CD14-positive monocyte (primary cell): ENCODE data around the gene MAML3. TPM values are rescaled to one million over a fixed set of nuclear protein-coding genes. Genes with fewer than 3 reads are reported as not detected.
A peak's percentile ranks its signal among the peaks of the same experiment; 100 is the strongest.

ENCODE experiments used
- DNase-seq, 3 donors: peaks; one replicate each; pipeline ENCODE4 v3.0.0-alpha.2; 2011 to 2022
- H2AFZ ChIP-seq: 2 replicates; pipeline ENCODE4 v1.6.0; 2012; ENCODE audit warnings: mild to moderate bottlenecking, low read depth, low read length, inconsistent platforms; ENCODE audit not compliant: insufficient read depth, poor library complexity, severe bottlenecking
- H3K27ac ChIP-seq, 2 donors: 1 replicate in 1 of 2; 2 replicates in 1 of 2; pipeline ENCODE4 v1.5.1; 2012 to 2013; ENCODE audit warnings: low read length in 2 of 2, control low read depth in 1 of 2, inconsistent platforms in 1 of 2, low read depth in 1 of 2, mild to moderate bottlenecking in 1 of 2
- H3K27me3 ChIP-seq, 2 donors: one replicate each; pipeline versions ENCODE4 v1.6.0 to v1.6.1; 2011 to 2013; ENCODE audit warnings: low read length in 2 of 2; ENCODE audit not compliant: control insufficient read depth in 2 of 2, insufficient read depth in 2 of 2
- H3K36me3 ChIP-seq, 2 donors: replicated peaks in 1 of 2; 1 replicate in 1 of 2; 2 replicates in 1 of 2; pipeline versions ENCODE4 v1.5.1 to v1.6.1; 2012 to 2013; ENCODE audit warnings: low read length in 2 of 2, control low read depth in 1 of 2, inconsistent platforms in 1 of 2, mild to moderate bottlenecking in 1 of 2; ENCODE audit not compliant: insufficient read depth in 2 of 2, control insufficient read depth in 1 of 2
- H3K4me1 ChIP-seq, 2 donors: 1 replicate in 1 of 2; 2 replicates in 1 of 2; pipeline versions ENCODE4 v1.5.1 to v1.6.1; 2012 to 2013; ENCODE audit warnings: low read length in 2 of 2, control low read depth in 1 of 2, inconsistent platforms in 1 of 2, mild to moderate bottlenecking in 1 of 2, moderate library complexity in 1 of 2; ENCODE audit not compliant: insufficient read depth in 2 of 2, control insufficient read depth in 1 of 2
- H3K4me2 ChIP-seq: replicated peaks from 2 replicates; pipeline ENCODE3; 2012; ENCODE audit warnings: low read length, moderate library complexity, mild to moderate bottlenecking; ENCODE audit not compliant: poor library complexity, severe bottlenecking; ENCODE audit errors: extremely low read depth
- H3K4me3 ChIP-seq, 3 experiments: fragments of 200-600 bp in 1 of 3; sonication (generic) in 1 of 3; replicated peaks in 1 of 3; 1 replicate in 2 of 3; 2 replicates in 1 of 3; pipeline ENCODE4 v1.5.1; 2011 to 2013; ENCODE audit warnings: low read length in 3 of 3, mild to moderate bottlenecking in 3 of 3, control low read depth in 2 of 3, low read depth in 2 of 3, inconsistent platforms in 1 of 3, moderate library complexity in 1 of 3
- H3K79me2 ChIP-seq: 2 replicates; pipeline ENCODE4 v1.6.0; 2012; ENCODE audit warnings: mild to moderate bottlenecking, control low read depth, inconsistent platforms, low read length, moderate library complexity; ENCODE audit not compliant: insufficient read depth
- H3K9ac ChIP-seq: 2 replicates; pipeline ENCODE4 v1.6.0; 2017; ENCODE audit warnings: low read length, mild to moderate bottlenecking; ENCODE audit not compliant: insufficient read depth, poor library complexity, severe bottlenecking
- H3K9me3 ChIP-seq, 2 donors: replicated peaks in 1 of 2; 1 replicate in 1 of 2; 2 replicates in 1 of 2; pipeline versions ENCODE4 v1.5.1 to v1.6.1; 2012 to 2013; ENCODE audit warnings: low read length in 2 of 2, control low read depth in 1 of 2; ENCODE audit not compliant: control insufficient read depth in 1 of 2, insufficient read depth in 1 of 2
- H4K20me1 ChIP-seq: 2 replicates; pipeline ENCODE4 v1.6.0; 2012; ENCODE audit warnings: mild to moderate bottlenecking, low read length, control low read depth, moderate library complexity; ENCODE audit not compliant: insufficient read depth
- H3K27ac Mint-ChIP-seq, 7 donors: one replicate each; pipeline ENCODE4 v1.8.0; 2020; ENCODE audit warnings: mild to moderate bottlenecking in 7 of 7, mixed read lengths in 7 of 7, moderate library complexity in 6 of 7, inconsistent platforms in 2 of 7
- H3K27me3 Mint-ChIP-seq, 3 donors: one replicate each; pipeline ENCODE4 v1.8.0; 2021 to 2022; ENCODE audit warnings: low read depth in 3 of 3, mild to moderate bottlenecking in 3 of 3, mixed read lengths in 3 of 3, moderate library complexity in 3 of 3, inconsistent platforms in 1 of 3
- H3K36me3 Mint-ChIP-seq, 2 donors: one replicate each; pipeline ENCODE4 v1.8.0; 2020; ENCODE audit warnings: mixed read lengths in 2 of 2, inconsistent platforms in 1 of 2, mild to moderate bottlenecking in 1 of 2
- H3K4me1 Mint-ChIP-seq: one replicate; pipeline ENCODE4 v1.8.0; 2020; ENCODE audit warnings: mild to moderate bottlenecking, mixed read lengths
- H3K4me3 Mint-ChIP-seq, 2 donors: one replicate each; pipeline ENCODE4 v1.8.0; 2020; ENCODE audit warnings: mild to moderate bottlenecking in 2 of 2, mixed read lengths in 2 of 2, moderate library complexity in 1 of 2
- H3K9me3 Mint-ChIP-seq, 7 donors: one replicate each; pipeline ENCODE4 v1.8.0; 2020 to 2022; ENCODE audit warnings: mixed read lengths in 7 of 7, mild to moderate bottlenecking in 6 of 7, moderate library complexity in 6 of 7, inconsistent platforms in 2 of 7
- CTCF ChIP-seq: fragments of 200-600 bp; IDR thresholded peaks from one replicate; pipeline ENCODE4 v1.8.0; 2022; ENCODE audit warnings: antibody characterized with exemption, mild to moderate bottlenecking
- WGBS: methylation state at CpG from one replicate; pipeline ENCODE4 v1.1.5; 2013; ENCODE audit warnings: missing lambda C conversion rate; ENCODE audit not compliant: insufficient coverage; 5-methylcytosine and 5-hydroxymethylcytosine counted together
- intact Hi-C, 2 donors: fragments of 100-400 bp; cut with micrococcal nuclease; formaldehyde crosslinking; loops; one replicate each; pipeline versions ENCODE4 v1.15.0 to v1.15.1; 2023
- polyA plus RNA-seq, 3 donors: library from polyadenylated mRNA; depleted of rRNA in 1 of 3; unstranded in 2 of 3; stranded (reverse) in 1 of 3; fragments of 300-500 nt in 2 of 3; fragments of >200 nt in 1 of 3; fragmentation: Illumina TruSeq in 2 of 3; gene quantifications; 1 replicate in 2 of 3; 2 replicates in 1 of 3; pipeline ENCODE4 v1.2.3, GENCODE V29; 2012 to 2021

Gene MAML3
- polyA plus RNA-seq, 3 donors: 1.5 to 6.5 (median 2.3) TPM

GRCh38 chr4:139957986-139958738 is 195.8 kb downstream of the MAML3 start:
- intact Hi-C loops: no loop called here

GRCh38 chr4:139957065-139957464 is 196.9 kb downstream of the MAML3 start:
- Histone ChIP-seq H3K9me3 (no peaks in the 10 kb centered on the region), H3K27ac (no peak overlapping the region), H3K4me2 (no peak overlapping the region), H3K4me1 (peaks cover 4 to 9% of the 10 kb centered on the region in 2 donors), H3K36me3 (no peaks in the 10 kb centered on the region), H3K27me3 (no peaks in the 10 kb centered on the region), H3K79me2 (peaks cover 4% of the 10 kb centered on the region), H2AFZ (no peak overlapping the region), H4K20me1 (no peaks in the 10 kb centered on the region), H3K4me3 (no peak overlapping the region), H3K9ac (no peak overlapping the region)
- Mint-ChIP-seq H3K4me3 (no peak overlapping the region), H3K9me3 (no peaks in the 10 kb centered on the region), H3K4me1 (peaks cover 30% of the 10 kb centered on the region), H3K27me3 (no peaks in the 10 kb centered on the region), H3K27ac (peak overlapping the region in 1 of 7 donors; percentile 68), H3K36me3 (no peaks in the 10 kb centered on the region)
- no CpG with 5 or more reads among the region's 2 CpGs for WGBS
- TF ChIP-seq CTCF: no peak
- intact Hi-C loops: no loop called here
- no peak for DNase-seq

More at GRCh38 chr4:139957986-139958738, 195.8 kb downstream of the MAML3 start:
- Mint-ChIP-seq H3K36me3 (no peaks in the 10 kb centered on the region), H3K27ac (no peak overlapping the region), H3K27me3 (no peaks in the 10 kb centered on the region), H3K4me1 (peaks cover 27% of the 10 kb centered on the region), H3K4me3 (no peak overlapping the region), H3K9me3 (no peaks in the 10 kb centered on the region)
- Histone ChIP-seq H2AFZ (no peak overlapping the region), H3K4me3 (no peak overlapping the region), H3K9me3 (no peaks in the 10 kb centered on the region), H3K4me2 (no peak overlapping the region), H3K27ac (no peak overlapping the region), H3K36me3 (no peaks in the 10 kb centered on the region), H3K27me3 (no peaks in the 10 kb centered on the region), H3K4me1 (peaks cover 4 to 9% of the 10 kb centered on the region in 2 donors), H3K9ac (no peak overlapping the region), H3K79me2 (peaks cover 8% of the 10 kb centered on the region), H4K20me1 (no peaks in the 10 kb centered on the region)
- no CpG with 5 or more reads among the region's 4 CpGs for WGBS
- DNase-seq: no peak
- TF ChIP-seq CTCF: no peak
